Hepatic stellate cell (primary cell): Measurements from ENCODE around the gene NSRP1.
"Not testable (repeated sequence)": the region's sequence is repeated elsewhere in the genome, so short reads cannot be mapped to it uniquely, and the experiment has no call there.

Experiments used
- DNase-seq: peaks from one replicate; pipeline ENCODE4 v3.0.0; 2011; ENCODE audit warnings: low spot score

NSRP1 gene

GRCh38 chr17:30124273-30124796 lies 7.7 kb downstream of the NSRP1 start:
- DNase-seq = no peak

GRCh38 chr17:30130121-30130520 lies 13.5 kb downstream of the NSRP1 start:
- DNase-seq = no peak

GRCh38 chr17:30132615-30133014 lies 16.0 kb downstream of the NSRP1 start:
- no peak for DNase-seq

- no peak for DNase-seq
Observed at GRCh38 chr17:30133197-30133596, 16.6 kb downstream of the NSRP1 start.

GRCh38 chr17:30134551-30134950 lies 17.9 kb downstream of the NSRP1 start:
- no peak for DNase-seq

- no peak for DNase-seq
Observed at GRCh38 chr17:30137158-30137557, 20.5 kb downstream of the NSRP1 start.

- DNase-seq = not testable (repeated sequence)
Observed at GRCh38 chr17:30147860-30148259, 31.2 kb downstream of the NSRP1 start.

GRCh38 chr17:30148376-30148775 lies 31.8 kb downstream of the NSRP1 start:
- no peak for DNase-seq

- DNase-seq = no peak
Observed at GRCh38 chr17:30151471-30151870, 34.9 kb downstream of the NSRP1 start.

GRCh38 chr17:30153463-30153862 lies 36.8 kb downstream of the NSRP1 start:
- DNase-seq = no peak

- no peak for DNase-seq
Observed at GRCh38 chr17:30155389-30155788, 38.8 kb downstream of the NSRP1 start.

GRCh38 chr17:30158896-30159625 lies 42.4 kb downstream of the NSRP1 start:
- DNase-seq = no peak

GRCh38 chr17:30160419-30161172 lies 44.0 kb downstream of the NSRP1 start:
- no peak for DNase-seq

- no peak for DNase-seq
Observed at GRCh38 chr17:30161601-30162000, 45.0 kb downstream of the NSRP1 start.

- no peak for DNase-seq
Observed at GRCh38 chr17:30164531-30164930, 47.9 kb downstream of the NSRP1 start.

- DNase-seq = no peak
Observed at GRCh38 chr17:30165147-30165546, 48.5 kb downstream of the NSRP1 start.

- no peak for DNase-seq
Observed at GRCh38 chr17:30165960-30166359, 49.3 kb downstream of the NSRP1 start.

- no peak for DNase-seq
Observed at GRCh38 chr17:30170415-30170987, 53.9 kb downstream of the NSRP1 start.

GRCh38 chr17:30172560-30172959 lies 55.9 kb downstream of the NSRP1 start:
- no peak for DNase-seq

GRCh38 chr17:30173649-30174048 lies 57.0 kb downstream of the NSRP1 start:
- no peak for DNase-seq

- DNase-seq = no peak
Observed at GRCh38 chr17:30174556-30174955, 57.9 kb downstream of the NSRP1 start.

GRCh38 chr17:30176855-30177254 lies 60.2 kb downstream of the NSRP1 start:
- DNase-seq = no peak

GRCh38 chr17:30186761-30187160 lies 70.1 kb downstream of the NSRP1 start:
- no peak for DNase-seq
